GM21717 (cell line): ENCODE data around the gene ARL15.
"Not testable (repeated sequence)": the region's sequence is repeated elsewhere in the genome, so short reads cannot be mapped to it uniquely, and the experiment has no call there.

ENCODE experiments used
- ATAC-seq: cut with Tn5 transposase; IDR thresholded peaks from one replicate; pipeline ENCODE4 v1.9.1; 2021; ENCODE audit warnings: mild to moderate bottlenecking, moderate library complexity; ENCODE audit not compliant: unreplicated experiment

Gene ARL15

GRCh38 chr5:54049144-54049543 lies 261.2 kb downstream of the ARL15 start:
- no peak for ATAC-seq

GRCh38 chr5:54045077-54045792 lies 265.1 kb downstream of the ARL15 start:
- ATAC-seq: no peak

DNA sequence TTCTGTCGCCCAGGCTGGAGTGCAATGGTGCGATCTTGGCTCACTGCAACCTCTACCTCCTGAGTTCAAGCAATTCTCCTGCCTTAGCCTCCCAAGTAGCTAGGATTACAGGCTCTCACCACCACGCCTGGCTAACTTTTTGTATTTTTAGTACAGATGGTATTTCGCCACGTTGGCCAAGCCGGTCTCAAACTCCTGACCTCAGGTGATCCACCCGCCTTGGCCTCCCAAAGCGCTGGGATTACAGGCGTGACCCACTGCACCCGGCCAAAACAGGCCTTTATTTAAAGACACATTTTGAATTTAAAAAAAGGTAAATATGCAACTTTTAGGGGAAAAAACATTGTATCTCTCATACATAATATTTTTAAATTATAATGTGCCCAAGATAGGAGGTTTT lies 266.1 kb downstream of the ARL15 start:
- not testable (repeated sequence) for ATAC-seq

GRCh38 chr5:54040804-54041203 lies 269.6 kb downstream of the ARL15 start:
- ATAC-seq: no peak

GRCh38 chr5:54040018-54040417 lies 270.4 kb downstream of the ARL15 start:
- no peak for ATAC-seq

GRCh38 chr5:54037205-54037604 lies 273.2 kb downstream of the ARL15 start:
- ATAC-seq: no peak

- ATAC-seq: no peak
These were observed 279.4 kb downstream of the ARL15 start for GRCh38 chr5:54030981-54031380.

- ATAC-seq: no peak
These were observed 285.9 kb downstream of the ARL15 start for GRCh38 chr5:54024466-54024865.

DNA sequence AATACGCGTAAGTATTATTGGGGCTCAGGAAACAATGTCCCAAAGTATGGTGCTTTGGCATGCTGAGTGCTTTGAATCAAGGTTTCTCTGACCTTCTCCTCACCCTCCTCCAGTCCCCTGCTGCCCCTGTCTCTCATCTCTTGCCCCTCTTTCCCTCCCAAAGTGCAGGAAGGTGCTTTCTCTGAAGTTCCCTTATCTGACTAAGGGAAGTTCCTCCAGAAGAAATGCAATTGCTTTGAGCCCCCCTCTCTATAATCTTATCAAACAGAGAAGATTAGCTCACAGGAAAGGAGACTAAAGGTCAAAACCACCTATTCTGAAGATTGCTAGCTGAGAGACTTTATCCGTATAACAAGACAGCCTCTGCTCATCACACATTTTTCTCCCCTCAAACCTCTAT lies 288.1 kb downstream of the ARL15 start:
- no peak for ATAC-seq

DNA sequence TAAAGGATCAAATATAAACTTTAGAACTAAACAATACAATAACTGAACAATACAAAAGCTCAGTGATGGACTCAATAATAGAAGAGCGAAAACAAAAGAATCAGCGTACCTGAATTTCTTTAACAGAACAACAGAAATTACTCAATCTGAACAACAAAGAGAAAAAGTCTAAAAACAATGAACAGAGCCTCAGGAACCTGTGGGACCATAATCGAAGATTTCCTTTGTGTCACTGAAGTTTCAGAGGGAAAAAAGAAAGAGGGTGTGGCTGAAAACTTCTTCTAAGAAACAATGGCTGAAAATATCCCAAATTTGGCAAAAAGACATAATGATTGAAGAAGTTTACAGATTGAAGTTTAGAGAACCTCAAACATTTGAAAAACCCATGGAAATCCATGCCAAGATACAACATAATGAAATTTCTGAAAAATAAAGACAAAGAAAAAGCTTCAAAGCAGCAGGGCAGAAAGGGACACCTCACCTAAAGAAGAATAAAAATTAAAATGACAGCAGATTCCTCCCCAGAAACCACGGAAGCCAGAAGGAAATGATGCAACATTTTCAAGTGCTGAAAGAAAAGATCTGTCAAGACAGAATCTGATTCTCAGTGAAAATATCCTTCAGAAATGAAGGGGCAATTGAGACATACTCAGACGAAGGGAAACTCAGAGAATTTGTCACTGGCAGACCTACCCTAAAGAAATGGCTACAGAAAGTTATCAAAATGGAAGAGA lies 288.8 kb downstream of the ARL15 start:
- ATAC-seq: no peak

GRCh38 chr5:54018438-54018837 lies 291.9 kb downstream of the ARL15 start:
- ATAC-seq: no peak

GRCh38 chr5:54017580-54017979 lies 292.8 kb downstream of the ARL15 start:
- ATAC-seq: no peak

DNA sequence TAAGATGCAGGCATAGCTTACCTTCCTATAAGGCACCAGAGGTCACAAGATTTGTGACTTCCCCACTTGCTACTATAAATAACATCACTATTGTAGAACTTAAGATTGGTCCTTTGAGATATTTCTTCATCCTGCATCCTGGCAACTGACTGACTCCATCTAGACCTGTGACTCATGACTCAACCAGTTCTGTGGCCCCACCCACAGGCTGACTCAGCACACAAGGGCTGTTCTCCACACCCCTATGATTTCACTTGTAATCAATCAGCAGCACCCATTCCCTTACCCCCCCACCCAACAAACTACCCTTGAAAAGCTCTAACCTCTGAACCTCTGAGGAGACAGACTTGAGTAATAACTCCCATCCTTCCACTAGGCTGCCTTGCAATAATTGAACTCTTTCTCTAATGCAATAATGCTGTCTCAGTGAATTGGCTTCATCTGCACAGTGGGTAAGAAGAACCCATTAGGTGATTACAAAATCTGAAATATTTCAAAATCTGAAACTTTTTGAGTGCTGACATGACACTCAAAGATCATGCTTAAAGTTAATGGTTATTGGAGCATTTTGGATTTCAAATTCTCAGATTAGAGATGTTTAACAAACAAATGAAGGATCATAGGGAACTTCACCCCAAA lies 296.7 kb downstream of the ARL15 start:
- ATAC-seq: no peak

GRCh38 chr5:54009828-54010227 lies 300.5 kb downstream of the ARL15 start:
- ATAC-seq: no peak

DNA sequence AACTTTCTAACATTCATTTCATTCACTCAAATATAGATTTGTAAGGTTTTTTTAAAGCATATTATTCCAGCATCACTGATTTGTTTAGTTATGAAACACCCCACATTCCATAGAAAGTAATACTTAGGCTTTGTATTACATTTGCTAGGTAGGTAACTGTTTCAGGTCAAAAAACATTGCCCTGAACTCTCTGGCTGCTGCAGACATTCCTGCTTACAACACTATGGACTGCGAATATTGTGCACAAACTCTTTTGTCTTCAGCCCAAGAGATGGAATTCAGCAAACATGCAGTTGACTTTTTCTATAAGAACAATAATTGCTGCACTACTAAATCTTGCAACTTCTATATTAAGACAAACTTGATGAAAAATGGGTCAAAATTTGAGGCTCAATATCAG lies 301.0 kb downstream of the ARL15 start:
- ATAC-seq: no peak

GRCh38 chr5:54007827-54008777 lies 302.3 kb downstream of the ARL15 start:
- ATAC-seq: no peak

- no peak for ATAC-seq
These were observed 305.7 kb downstream of the ARL15 start for GRCh38 chr5:54004697-54005096.

- no peak for ATAC-seq
These were observed 307.6 kb downstream of the ARL15 start for GRCh38 chr5:54002779-54003178.

DNA sequence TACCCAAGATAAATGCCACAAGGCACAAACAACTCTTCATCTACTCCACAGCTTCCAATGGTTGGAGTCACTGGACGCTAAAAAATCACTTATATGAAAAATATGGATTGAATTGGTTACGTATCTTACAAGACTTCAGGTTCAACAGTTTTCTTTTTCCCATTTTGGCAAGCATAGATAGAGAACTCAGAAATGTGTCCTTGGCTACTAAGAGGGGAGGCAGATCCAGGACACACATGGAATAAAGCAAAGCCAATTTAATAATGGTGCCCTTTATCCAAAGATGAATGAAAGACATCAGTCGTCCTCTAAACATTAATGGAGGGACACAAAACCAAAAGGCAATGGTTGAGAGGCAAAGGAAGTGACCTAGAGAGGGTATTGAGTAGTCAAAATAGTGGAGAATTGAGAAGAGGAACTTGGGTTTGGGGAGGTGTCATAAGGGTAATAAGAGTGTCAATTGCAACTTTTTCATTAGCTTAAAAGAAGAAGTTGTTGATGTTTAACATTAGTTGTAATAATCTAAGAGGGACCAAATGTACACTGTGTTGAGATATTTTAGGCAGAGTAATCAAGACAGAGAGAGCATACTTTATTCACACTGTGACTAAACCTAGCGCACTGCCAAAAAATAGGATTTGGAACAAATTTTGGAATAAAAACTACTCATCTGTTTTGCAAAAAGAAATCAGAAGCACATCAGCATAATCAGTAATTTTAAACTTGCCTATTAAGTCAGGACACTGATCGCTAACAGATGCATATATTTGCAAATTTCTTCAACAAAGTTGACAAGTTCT lies 308.2 kb downstream of the ARL15 start:
- no peak for ATAC-seq

DNA sequence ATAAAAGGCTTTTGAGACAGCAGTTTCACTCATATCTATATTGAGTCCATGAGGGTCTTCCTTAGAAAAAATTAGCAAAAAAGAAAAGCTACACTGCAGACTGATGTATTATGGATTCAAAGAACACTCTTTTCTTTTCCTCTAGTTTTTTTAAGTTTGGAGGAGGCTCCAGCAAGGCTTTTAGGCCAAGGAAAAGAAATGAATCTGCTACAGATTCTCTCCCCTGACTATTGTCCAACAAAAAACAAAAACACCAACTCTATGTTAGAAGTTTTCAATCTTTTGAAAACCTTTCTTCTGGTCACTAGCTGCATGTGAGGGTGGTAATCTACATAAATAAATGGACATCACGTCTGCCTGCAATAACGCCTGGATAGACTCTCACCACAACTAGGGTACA lies 310.4 kb downstream of the ARL15 start:
- no peak for ATAC-seq
